22Rv1 (cell line): Measurements from ENCODE around the gene NARS2.

Source experiments
- CTCF ChIP-seq: fragments of 450-650 bp; IDR thresholded peaks from 2 replicates; pipeline ENCODE4 v1.5.1; 2017; ENCODE audit warnings: mild to moderate bottlenecking
- ZFX ChIP-seq: fragments of 450-650 bp; IDR thresholded peaks from 2 replicates; pipeline ENCODE4 v1.6.1; 2017; ENCODE audit warnings: antibody characterized with exemption, borderline replicate concordance

DNA sequence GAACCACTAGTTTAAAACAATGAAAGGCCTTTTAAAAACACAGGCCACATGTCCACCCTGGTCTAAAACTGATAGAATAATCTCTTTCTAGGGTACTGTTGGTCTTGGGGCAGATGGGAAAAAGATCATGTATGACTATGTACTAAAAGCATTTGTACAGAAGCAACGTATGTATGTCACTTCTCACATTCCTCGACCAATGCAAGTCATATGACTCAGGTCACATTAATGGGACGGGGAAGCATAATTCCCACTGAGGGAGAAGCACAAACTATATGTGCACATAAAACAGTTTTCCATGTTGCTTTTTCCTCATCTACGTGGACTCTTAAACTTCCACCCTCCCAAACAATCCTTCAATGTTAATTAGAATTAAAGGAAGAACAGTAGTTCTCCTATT lies 124.8 kb downstream of the NARS2 start:
- TF ChIP-seq CTCF (no peak), ZFX (no peak)
